T-helper 1 cell treated with Interleukin-12 subunit alpha and Interleukin-12 subunit beta and Interleukin-4 antibody, amounts not matched to agents 30 μg/mL and 1 μg/mL, for 36 hours (primary cell): ENCODE measurements around the gene CCNK.

Experiments used
- H3K27ac Mint-ChIP-seq: one replicate; pipeline ENCODE4 v1.8.0; 2021; ENCODE audit warnings: mild to moderate bottlenecking, mixed read lengths
- H3K27me3 Mint-ChIP-seq: one replicate; pipeline ENCODE4 v1.8.0; 2021; ENCODE audit warnings: low read depth, mixed read lengths
- H3K36me3 Mint-ChIP-seq: one replicate; pipeline ENCODE4 v1.8.0; 2021; ENCODE audit warnings: low read depth, mixed read lengths
- H3K4me1 Mint-ChIP-seq: one replicate; pipeline ENCODE4 v1.8.0; 2021; ENCODE audit warnings: low read depth, mixed read lengths
- H3K4me3 Mint-ChIP-seq: one replicate; pipeline ENCODE4 v1.8.0; 2021; ENCODE audit warnings: mild to moderate bottlenecking, moderate library complexity, mixed read lengths
- H3K9me3 Mint-ChIP-seq: one replicate; pipeline ENCODE4 v1.8.0; 2021; ENCODE audit warnings: mixed read lengths

The CCNK gene

GRCh38 chr14:99538275-99538674 is 57.1 kb downstream of the CCNK start:
- H3K4me3 Mint-ChIP-seq = no peak overlapping the region
- no peaks in the 10 kb centered on the region for H3K9me3 Mint-ChIP-seq
- H3K36me3 Mint-ChIP-seq = no peaks in the 10 kb centered on the region
- no peaks in the 10 kb centered on the region for H3K27me3 Mint-ChIP-seq
- no peaks in the 10 kb centered on the region for H3K4me1 Mint-ChIP-seq
- H3K27ac Mint-ChIP-seq = no peak overlapping the region

DNA sequence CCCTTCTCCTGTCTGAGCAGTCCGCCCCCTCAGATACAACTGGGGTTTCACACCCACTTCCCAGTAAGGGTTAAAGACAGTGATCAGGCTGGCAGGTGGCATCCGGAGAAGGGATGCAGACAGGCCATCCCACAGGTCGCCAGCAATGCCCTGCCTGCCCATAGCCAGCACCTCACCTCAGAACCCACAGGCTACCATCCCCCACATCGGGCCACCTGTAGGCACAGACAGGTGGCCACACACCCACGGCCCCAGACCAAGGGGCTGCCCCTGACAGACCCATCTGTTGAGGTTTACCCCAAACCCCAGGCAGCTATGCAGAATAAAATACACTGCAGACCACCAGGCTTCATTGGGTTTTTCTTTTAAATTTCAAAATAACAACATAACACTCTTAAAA is 57.5 kb downstream of the CCNK start:
- H3K9me3 Mint-ChIP-seq = no peaks in the 10 kb centered on the region
- H3K36me3 Mint-ChIP-seq = no peaks in the 10 kb centered on the region
- no peaks in the 10 kb centered on the region for H3K27me3 Mint-ChIP-seq
- H3K27ac Mint-ChIP-seq = no peak overlapping the region
- H3K4me3 Mint-ChIP-seq = no peak overlapping the region
- no peaks in the 10 kb centered on the region for H3K4me1 Mint-ChIP-seq

GRCh38 chr14:99539491-99539890 is 58.3 kb downstream of the CCNK start:
- no peak overlapping the region for H3K4me3 Mint-ChIP-seq
- no peaks in the 10 kb centered on the region for H3K36me3 Mint-ChIP-seq
- H3K27ac Mint-ChIP-seq = no peak overlapping the region
- no peaks in the 10 kb centered on the region for H3K9me3 Mint-ChIP-seq
- no peaks in the 10 kb centered on the region for H3K27me3 Mint-ChIP-seq
- no peaks in the 10 kb centered on the region for H3K4me1 Mint-ChIP-seq

DNA sequence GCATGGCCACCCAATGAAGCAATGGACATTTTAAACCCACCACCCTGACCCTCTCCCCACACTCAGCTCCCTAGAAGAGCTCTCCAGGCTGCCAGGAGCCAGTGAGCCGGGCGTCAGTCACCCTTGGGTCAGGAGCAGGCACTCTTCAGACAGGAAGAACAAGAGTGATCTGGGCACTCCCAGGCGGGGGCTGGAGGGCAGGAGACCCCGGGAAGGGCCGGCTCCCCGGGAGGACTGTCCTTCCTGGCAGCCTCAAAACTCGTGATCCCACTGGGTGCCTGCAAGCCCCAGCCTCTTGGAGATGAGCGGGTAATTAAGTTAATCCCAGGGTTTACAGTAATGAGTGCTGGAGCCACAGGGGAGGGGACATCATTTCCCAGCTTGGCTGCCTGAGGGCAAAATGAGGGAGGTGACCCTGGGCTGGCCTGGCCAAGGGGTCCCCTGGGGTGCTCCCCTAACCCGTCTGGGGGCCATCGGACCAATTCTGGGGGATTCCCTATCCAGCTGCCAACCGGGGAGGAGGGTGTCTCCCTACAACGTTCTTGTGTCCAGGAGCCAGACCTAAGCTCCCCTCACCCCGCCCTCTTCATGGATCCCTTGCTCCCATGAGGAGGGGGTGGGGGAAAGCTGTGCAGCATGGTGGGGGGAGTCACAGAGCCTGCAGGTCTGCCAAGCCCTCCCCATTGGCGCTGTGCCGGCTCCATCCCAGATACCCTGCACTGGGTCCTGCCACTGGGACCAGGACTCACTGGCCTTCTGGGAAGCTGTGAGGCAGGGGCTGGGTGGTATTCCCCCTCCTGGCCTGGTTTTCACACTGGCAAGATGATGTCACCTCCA is 59.2 kb downstream of the CCNK start:
- Mint-ChIP-seq H3K9me3 (no peaks in the 10 kb centered on the region), H3K4me1 (no peaks in the 10 kb centered on the region), H3K27ac (no peak overlapping the region), H3K27me3 (no peaks in the 10 kb centered on the region), H3K4me3 (no peak overlapping the region), H3K36me3 (no peaks in the 10 kb centered on the region)

GRCh38 chr14:99541211-99541610 is 60.0 kb downstream of the CCNK start:
- Mint-ChIP-seq H3K27me3 (no peaks in the 10 kb centered on the region), H3K36me3 (no peaks in the 10 kb centered on the region), H3K4me1 (no peaks in the 10 kb centered on the region), H3K4me3 (no peak overlapping the region), H3K9me3 (no peaks in the 10 kb centered on the region), H3K27ac (no peak overlapping the region)

DNA sequence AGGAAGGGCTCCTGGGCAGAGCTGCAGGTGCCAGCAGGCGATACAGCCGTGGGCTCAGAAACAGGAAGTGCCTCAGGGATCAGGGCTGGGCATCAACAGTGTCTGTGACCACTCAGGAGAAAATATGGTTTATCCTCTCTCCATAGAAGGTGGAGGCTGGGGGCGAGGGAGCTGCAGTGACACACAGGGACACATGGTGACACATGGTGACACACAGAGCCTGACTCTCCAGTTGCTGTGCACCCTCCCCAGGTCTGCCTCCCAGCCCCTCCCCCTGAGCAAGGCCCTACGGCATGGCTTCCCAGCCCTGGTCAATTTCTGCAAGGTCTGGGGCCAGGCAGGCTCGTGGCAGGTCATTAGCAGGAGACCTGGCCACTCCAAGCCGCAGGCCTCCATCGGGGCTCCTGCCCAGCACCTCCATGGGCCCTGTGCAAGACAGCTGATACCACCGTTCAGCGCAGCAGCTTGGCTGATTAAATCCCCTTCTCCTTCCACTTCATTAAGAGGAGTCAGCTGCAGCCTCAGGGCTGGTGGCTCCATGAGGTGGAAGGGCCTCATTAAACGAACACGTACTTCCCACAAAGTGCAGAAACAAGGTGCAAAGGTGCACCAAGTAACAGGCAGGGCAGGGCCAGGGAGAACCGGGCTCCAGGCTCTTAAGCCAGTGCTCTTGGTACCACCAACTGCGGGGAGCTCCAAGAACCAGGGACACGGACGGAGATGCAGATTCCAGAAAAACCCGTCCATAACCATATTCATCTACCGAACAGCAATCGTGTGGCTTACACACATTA is 60.7 kb downstream of the CCNK start:
- no peaks in the 10 kb centered on the region for H3K27me3 Mint-ChIP-seq
- H3K27ac Mint-ChIP-seq = no peak overlapping the region
- H3K9me3 Mint-ChIP-seq = no peaks in the 10 kb centered on the region
- no peaks in the 10 kb centered on the region for H3K36me3 Mint-ChIP-seq
- no peak overlapping the region for H3K4me3 Mint-ChIP-seq
- no peaks in the 10 kb centered on the region for H3K4me1 Mint-ChIP-seq

DNA sequence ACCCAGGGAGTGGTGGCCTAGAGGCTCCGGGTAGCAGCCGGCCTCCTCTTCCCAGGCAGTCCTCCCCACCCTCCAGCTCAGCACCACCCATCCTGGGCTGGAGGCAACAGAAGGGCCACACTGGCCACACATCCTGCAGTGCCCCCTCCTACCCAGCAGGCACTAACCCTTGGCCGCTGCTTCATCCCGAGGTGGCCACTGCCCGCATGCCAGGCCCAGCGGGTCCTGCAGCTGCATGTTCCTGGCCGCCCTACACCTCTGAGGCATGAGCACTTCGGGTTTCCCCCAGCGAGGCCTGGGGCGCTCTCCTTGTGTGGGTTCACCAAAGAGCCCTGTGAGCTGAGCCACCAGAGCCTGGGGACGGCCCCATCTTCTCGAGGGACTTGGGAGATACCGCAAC is 61.4 kb downstream of the CCNK start:
- Mint-ChIP-seq H3K27ac (no peak overlapping the region), H3K4me1 (no peaks in the 10 kb centered on the region), H3K36me3 (no peaks in the 10 kb centered on the region), H3K9me3 (no peaks in the 10 kb centered on the region), H3K27me3 (no peaks in the 10 kb centered on the region), H3K4me3 (no peak overlapping the region)

GRCh38 chr14:99543370-99543769 is 62.2 kb downstream of the CCNK start:
- Mint-ChIP-seq H3K27me3 (no peaks in the 10 kb centered on the region), H3K4me1 (no peaks in the 10 kb centered on the region), H3K4me3 (no peak overlapping the region), H3K27ac (no peak overlapping the region), H3K36me3 (no peaks in the 10 kb centered on the region), H3K9me3 (no peaks in the 10 kb centered on the region)

- H3K4me1 Mint-ChIP-seq = no peaks in the 10 kb centered on the region
- no peaks in the 10 kb centered on the region for H3K27me3 Mint-ChIP-seq
- H3K27ac Mint-ChIP-seq = no peak overlapping the region
- H3K9me3 Mint-ChIP-seq = no peaks in the 10 kb centered on the region
- H3K4me3 Mint-ChIP-seq = no peak overlapping the region
- H3K36me3 Mint-ChIP-seq = no peaks in the 10 kb centered on the region
Observed at GRCh38 chr14:99543985-99544384, 62.8 kb downstream of the CCNK start.

DNA sequence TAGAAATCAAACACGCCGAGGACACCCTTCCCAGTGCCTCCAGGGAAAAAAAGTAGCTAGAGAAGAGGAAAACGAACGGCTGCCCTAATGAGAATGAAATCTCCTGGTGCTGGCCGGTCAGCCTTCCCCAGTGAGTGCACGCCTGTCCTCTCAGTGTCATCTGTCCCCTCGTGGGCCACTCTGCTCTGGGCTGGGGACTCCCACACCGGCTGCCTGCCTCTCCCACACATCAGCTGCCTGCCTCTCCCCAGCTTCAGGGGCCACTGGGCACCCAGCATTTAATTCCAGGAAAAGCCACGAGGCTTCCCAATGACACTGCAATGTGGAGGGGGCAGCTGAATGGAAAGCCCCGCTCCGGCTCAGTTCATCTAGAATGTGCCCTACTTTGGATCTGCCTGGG is 63.8 kb downstream of the CCNK start:
- no peaks in the 10 kb centered on the region for H3K9me3 Mint-ChIP-seq
- no peaks in the 10 kb centered on the region for H3K36me3 Mint-ChIP-seq
- H3K27me3 Mint-ChIP-seq = no peaks in the 10 kb centered on the region
- no peak overlapping the region for H3K4me3 Mint-ChIP-seq
- no peaks in the 10 kb centered on the region for H3K4me1 Mint-ChIP-seq
- no peak overlapping the region for H3K27ac Mint-ChIP-seq

DNA sequence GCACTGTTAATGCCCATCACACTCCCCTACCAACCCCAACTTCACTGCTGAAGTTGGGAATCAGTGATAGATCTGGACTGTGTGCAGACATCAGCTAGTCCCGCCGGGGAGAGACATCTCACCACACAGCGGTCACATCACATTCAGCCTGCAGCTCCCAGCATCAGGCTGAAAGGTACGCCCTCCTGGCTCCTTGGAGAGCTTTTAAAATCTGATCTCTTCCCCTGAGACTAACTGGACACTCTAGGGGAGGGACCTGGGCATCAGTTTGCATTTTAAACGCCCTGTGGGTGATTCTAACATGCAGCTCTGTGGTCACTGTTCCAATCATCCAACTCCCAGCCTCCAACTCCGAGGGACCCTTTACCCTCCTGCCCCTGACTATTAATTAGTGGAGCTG is 64.4 kb downstream of the CCNK start:
- no peaks in the 10 kb centered on the region for H3K4me1 Mint-ChIP-seq
- no peaks in the 10 kb centered on the region for H3K9me3 Mint-ChIP-seq
- no peak overlapping the region for H3K4me3 Mint-ChIP-seq
- H3K27ac Mint-ChIP-seq = no peak overlapping the region
- H3K27me3 Mint-ChIP-seq = no peaks in the 10 kb centered on the region
- H3K36me3 Mint-ChIP-seq = no peaks in the 10 kb centered on the region

GRCh38 chr14:99546234-99546879 is 65.1 kb downstream of the CCNK start:
- Mint-ChIP-seq H3K27ac (no peak overlapping the region), H3K36me3 (no peaks in the 10 kb centered on the region), H3K27me3 (no peaks in the 10 kb centered on the region), H3K4me3 (no peak overlapping the region), H3K4me1 (no peaks in the 10 kb centered on the region), H3K9me3 (no peaks in the 10 kb centered on the region)

DNA sequence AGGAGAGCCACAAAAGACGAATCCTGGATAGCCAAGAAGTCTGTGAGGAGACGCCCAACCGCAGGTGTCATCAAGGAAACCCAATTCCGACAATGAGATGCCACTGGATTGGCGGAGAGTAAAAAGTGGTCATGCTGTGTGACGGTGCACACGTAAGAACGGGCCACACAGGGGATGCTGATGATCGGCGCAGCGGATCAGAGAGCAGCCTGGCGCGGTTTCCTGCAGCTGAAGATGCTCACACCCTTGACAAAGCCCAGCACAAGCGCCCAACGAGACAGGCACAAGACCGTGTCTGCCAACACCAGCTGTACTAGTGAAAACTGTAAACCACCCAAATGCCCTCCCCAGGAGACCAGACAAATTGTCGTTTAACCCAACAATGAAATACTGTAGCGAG is 67.0 kb downstream of the CCNK start:
- Mint-ChIP-seq H3K27me3 (no peaks in the 10 kb centered on the region), H3K4me3 (no peak overlapping the region)

GRCh38 chr14:99548871-99549515 is 67.8 kb downstream of the CCNK start:
- Mint-ChIP-seq H3K27me3 (no peaks in the 10 kb centered on the region), H3K9me3 (no peaks in the 10 kb centered on the region), H3K4me1 (no peaks in the 10 kb centered on the region), H3K27ac (no peak overlapping the region), H3K36me3 (no peaks in the 10 kb centered on the region), H3K4me3 (no peak overlapping the region)

More for the DNA sequence above, 67.0 kb downstream of the CCNK start:
- H3K27ac Mint-ChIP-seq = no peak overlapping the region
- no peaks in the 10 kb centered on the region for H3K4me1 Mint-ChIP-seq
- no peaks in the 10 kb centered on the region for H3K36me3 Mint-ChIP-seq
- no peaks in the 10 kb centered on the region for H3K9me3 Mint-ChIP-seq
